Activated CD4-positive, alpha-beta T cell treated with anti-CD3 and anti-CD28 coated beads for 36 hours (primary cell): ENCODE results near the gene FUS. TPM values are rescaled to one million over a fixed set of nuclear protein-coding genes. Genes with fewer than 3 reads are reported as not detected.
"Not testable (repeated sequence)": the region's sequence is repeated elsewhere in the genome, so short reads cannot be mapped to it uniquely, and the experiment has no call there.

Experiments used
- ATAC-seq: fragments of 200-7000 bp; cut with Tn5 transposase; one replicate; pipeline ENCODE4 v1.10.0; 2021; ENCODE audit warnings: mild to moderate bottlenecking, moderate library complexity
- CTCF ChIA-PET: fragments of 350-600 bp; sonication (Branson Sonifier 250); formaldehyde crosslinking; loops from one replicate; lab custom pipeline; 2021; ENCODE audit warnings: antibody characterized with exemption; lab: Charles Lee
- POLR2A ChIA-PET: fragments of 350-600 bp; sonication (Branson Sonifier 250); formaldehyde crosslinking; loops from one replicate; lab custom pipeline; 2021; ENCODE audit warnings: antibody characterized with exemption, inconsistent platforms; lab: Charles Lee
- DNase-seq: peaks from one replicate; pipeline ENCODE4 v3.0.0-alpha.2; 2020
- H3K27ac Mint-ChIP-seq: one replicate; pipeline ENCODE4 v1.8.0; 2021; ENCODE audit warnings: mixed read lengths
- H3K27me3 Mint-ChIP-seq: one replicate; pipeline ENCODE4 v1.8.0; 2021; ENCODE audit warnings: mixed read lengths
- H3K36me3 Mint-ChIP-seq: one replicate; pipeline ENCODE4 v1.8.0; 2021; ENCODE audit warnings: low read depth, mixed read lengths
- H3K4me1 Mint-ChIP-seq: one replicate; pipeline ENCODE4 v1.8.0; 2021; ENCODE audit warnings: mixed read lengths
- H3K4me3 Mint-ChIP-seq: one replicate; pipeline ENCODE4 v1.8.0; 2021; ENCODE audit warnings: mild to moderate bottlenecking, moderate library complexity, mixed read lengths
- H3K9me3 Mint-ChIP-seq: one replicate; pipeline ENCODE4 v1.8.0; 2021; ENCODE audit warnings: low read depth, mixed read lengths
- intact Hi-C, 2 experiments: fragments of 100-400 bp; cut with DNase I in 1 of 2; cut with micrococcal nuclease in 1 of 2; formaldehyde crosslinking; loops; one replicate each; pipeline versions ENCODE4 v1.14.2 to v1.15.1; 2022 to 2024; cut with DNase I, micrococcal nuclease
- total RNA-seq, 2 experiments: library from RNA; stranded (reverse); gene quantifications; one replicate each; pipeline ENCODE4 v1.2.3, GENCODE V29; 2021

FUS gene
- total RNA-seq, 2 experiments from 2014 or later, result 647 to 648 TPM

- POLR2A ChIA-PET, result interaction anchor here (0.6 kb wide), 1 partner anchor 552 kb away, joined by 4 read pairs; no protein-coding TSS in a partner anchor
- ATAC-seq (no peak), DNase-seq (no peak)
- Mint-ChIP-seq H3K36me3 (no peaks in the 10 kb centered on the region), H3K27ac (no peak overlapping the region), H3K4me1 (peaks cover 12% of the 10 kb centered on the region), H3K4me3 (no peak overlapping the region), H3K27me3 (no peaks in the 10 kb centered on the region), H3K9me3 (no peaks in the 10 kb centered on the region)
- intact Hi-C loops, result loop anchor here in 1 of 2 experiments (10.0 kb wide), 1 partner anchor 151 kb away; no protein-coding TSS in a partner anchor
- CTCF ChIA-PET, result interaction anchor here (0.6 to 4.0 kb wide), 2 partner anchors 13 to 15 kb away, joined by 3 to 37 read pairs; no protein-coding TSS in a partner anchor
Observed at GRCh38 chr16:31145398-31145990, 34.4 kb upstream of the FUS start.

GRCh38 chr16:31147574-31147973 is 32.4 kb upstream of the FUS start:
- H3K27ac Mint-ChIP-seq, result no peak overlapping the region
- H3K4me3 Mint-ChIP-seq, result no peak overlapping the region
- intact Hi-C loops, result loop anchor here (2.0 to 10.0 kb wide), 2 partner anchors 19 to 153 kb away; no protein-coding TSS in a partner anchor
- DNase-seq, result no peak
- ATAC-seq, result no peak
- ChIA-PET POLR2A (no interaction called here), CTCF (no interaction called here)
- H3K36me3 Mint-ChIP-seq, result no peaks in the 10 kb centered on the region
- no peaks in the 10 kb centered on the region for H3K9me3 Mint-ChIP-seq
- no peaks in the 10 kb centered on the region for H3K27me3 Mint-ChIP-seq
- peaks cover 6% of the 10 kb centered on the region for H3K4me1 Mint-ChIP-seq

GRCh38 chr16:31148281-31148728 is 31.6 kb upstream of the FUS start:
- ChIA-PET CTCF (no interaction called here), POLR2A (no interaction called here)
- no peak overlapping the region for H3K27ac Mint-ChIP-seq
- H3K4me3 Mint-ChIP-seq, result no peak overlapping the region
- peaks cover 6% of the 10 kb centered on the region for H3K4me1 Mint-ChIP-seq
- no peaks in the 10 kb centered on the region for H3K9me3 Mint-ChIP-seq
- H3K36me3 Mint-ChIP-seq, result no peaks in the 10 kb centered on the region
- H3K27me3 Mint-ChIP-seq, result no peaks in the 10 kb centered on the region
- DNase-seq (peak; percentile 27), ATAC-seq (peak; percentile 30)
- intact Hi-C loops, result loop anchor here in 1 of 2 experiments (10.0 kb wide), 1 partner anchor 154 kb away; no protein-coding TSS in a partner anchor

- no peaks in the 10 kb centered on the region for H3K36me3 Mint-ChIP-seq
- no peak overlapping the region for H3K27ac Mint-ChIP-seq
- H3K4me3 Mint-ChIP-seq, result no peak overlapping the region
- POLR2A ChIA-PET, result no interaction called here
- intact Hi-C loops, result loop anchor here in 1 of 2 experiments (10.0 kb wide), 1 partner anchor 154 kb away; no protein-coding TSS in a partner anchor
- H3K27me3 Mint-ChIP-seq, result no peaks in the 10 kb centered on the region
- DNase-seq (no peak), ATAC-seq (no peak)
- no peaks in the 10 kb centered on the region for H3K9me3 Mint-ChIP-seq
- CTCF ChIA-PET, result no interaction called here
- H3K4me1 Mint-ChIP-seq, result no peaks in the 10 kb centered on the region
Observed at GRCh38 chr16:31148896-31149295, 31.0 kb upstream of the FUS start.

- Mint-ChIP-seq H3K27ac (no peak overlapping the region), H3K9me3 (no peaks in the 10 kb centered on the region), H3K36me3 (no peaks in the 10 kb centered on the region), H3K4me1 (no peaks in the 10 kb centered on the region), H3K4me3 (no peak overlapping the region), H3K27me3 (no peaks in the 10 kb centered on the region)
- ATAC-seq, result no peak
- ChIA-PET POLR2A (no interaction called here), CTCF (no interaction called here)
- intact Hi-C loops, result loop anchor here in 1 of 2 experiments (10.0 kb wide), 1 partner anchor 155 kb away; no protein-coding TSS in a partner anchor
- DNase-seq, result no peak
Observed at GRCh38 chr16:31149332-31149731, 30.6 kb upstream of the FUS start.

GRCh38 chr16:31149894-31150890 is 29.7 kb upstream of the FUS start, which contains the start of gene PRSS36:
Gene PRSS36, minus strand, starts transcription at chr16:31150066. Its CDS starts 31 bp downstream, at chr16:31150035.
- H3K27me3 Mint-ChIP-seq, result no peaks in the 10 kb centered on the region
- H3K4me1 Mint-ChIP-seq, result no peaks in the 10 kb centered on the region
- no peaks in the 10 kb centered on the region for H3K9me3 Mint-ChIP-seq
- H3K36me3 Mint-ChIP-seq, result no peaks in the 10 kb centered on the region
- ChIA-PET CTCF (interaction anchor here (0.7 kb wide), 1 partner anchor 10 kb away, joined by 3 read pairs; no protein-coding TSS in a partner anchor), POLR2A (no interaction called here)
- H3K4me3 Mint-ChIP-seq, result no peak within 1 kb of the TSS
- no peak within 1 kb of the TSS for H3K27ac Mint-ChIP-seq
- DNase-seq (no peak), ATAC-seq (no peak)
- intact Hi-C loops, result loop anchor here in 1 of 2 experiments (10.0 kb wide), 1 partner anchor 155 kb away; no protein-coding TSS in a partner anchor

- CTCF ChIA-PET, H3K36me3 Mint-ChIP-seq, POLR2A ChIA-PET, H3K9me3 Mint-ChIP-seq, H3K4me3 Mint-ChIP-seq, ATAC-seq, intact Hi-C loops, DNase-seq, H3K27ac Mint-ChIP-seq, H3K4me1 Mint-ChIP-seq, H3K27me3 Mint-ChIP-seq: not testable (repeated sequence)
Observed at GRCh38 chr16:31150976-31151375, 29.0 kb upstream of the FUS start.

- H3K4me1 Mint-ChIP-seq, result peaks cover 7% of the 10 kb centered on the region
- ATAC-seq, result no peak
- no peak overlapping the region for H3K4me3 Mint-ChIP-seq
Observed at GRCh38 chr16:31157136-31157535, 22.8 kb upstream of the FUS start.

GRCh38 chr16:31167315-31167714 is 12.6 kb upstream of the FUS start:
- no peaks in the 10 kb centered on the region for H3K36me3 Mint-ChIP-seq
- H3K27me3 Mint-ChIP-seq, result no peaks in the 10 kb centered on the region
- H3K4me1 Mint-ChIP-seq, result no peaks in the 10 kb centered on the region
- POLR2A ChIA-PET, result interaction anchor here (0.6 kb wide), 1 partner anchor 10 kb away, joined by 10 read pairs; no protein-coding TSS in a partner anchor
- no peak overlapping the region for H3K27ac Mint-ChIP-seq
- ATAC-seq, result no peak
- H3K9me3 Mint-ChIP-seq, result no peaks in the 10 kb centered on the region
- DNase-seq, result no peak
- intact Hi-C loops, result loop anchor here in 1 of 2 experiments (2.0 kb wide), 1 partner anchor 21 kb away; no protein-coding TSS in a partner anchor
- H3K4me3 Mint-ChIP-seq, result no peak overlapping the region
- CTCF ChIA-PET, result interaction anchor here (1.1 kb wide), 1 partner anchor 11 kb away, joined by 4 read pairs; no protein-coding TSS in a partner anchor

More at GRCh38 chr16:31157136-31157535, 22.8 kb upstream of the FUS start:
- Mint-ChIP-seq H3K27ac (no peak overlapping the region), H3K36me3 (no peaks in the 10 kb centered on the region), H3K9me3 (no peaks in the 10 kb centered on the region), H3K27me3 (no peaks in the 10 kb centered on the region)
- DNase-seq, result no peak
- POLR2A ChIA-PET, result interaction anchor here (0.6 to 1.3 kb wide), 4 partner anchors 10 to 55 kb away, joined by 3 to 10 read pairs (median 3); no protein-coding TSS in a partner anchor
- intact Hi-C loops, result no loop called here
- CTCF ChIA-PET, result interaction anchor here (0.6 to 6.2 kb wide), 7 partner anchors 11 to 300 kb away, joined by 3 to 37 read pairs (median 4); partner anchors contain the start of gene HSD3B7

GRCh38 chr16:31168848-31169247 is 11.1 kb upstream of the FUS start:
- H3K27ac Mint-ChIP-seq, result no peak overlapping the region
- no peaks in the 10 kb centered on the region for H3K9me3 Mint-ChIP-seq
- no peak for DNase-seq
- H3K36me3 Mint-ChIP-seq, result no peaks in the 10 kb centered on the region
- POLR2A ChIA-PET, result no interaction called here
- H3K27me3 Mint-ChIP-seq, result no peaks in the 10 kb centered on the region
- H3K4me3 Mint-ChIP-seq, result no peak overlapping the region
- no peaks in the 10 kb centered on the region for H3K4me1 Mint-ChIP-seq
- no peak for ATAC-seq
- intact Hi-C loops, result no loop called here
- CTCF ChIA-PET, result no interaction called here

GRCh38 chr16:31170048-31170447 is 9.9 kb upstream of the FUS start:
- H3K4me1 Mint-ChIP-seq, ATAC-seq, intact Hi-C loops, H3K27me3 Mint-ChIP-seq, H3K9me3 Mint-ChIP-seq, CTCF ChIA-PET, DNase-seq, H3K36me3 Mint-ChIP-seq, H3K4me3 Mint-ChIP-seq, H3K27ac Mint-ChIP-seq, POLR2A ChIA-PET: not testable (repeated sequence)
